Measurements from ENCODE around the gene SLC7A6OS.

Gene SLC7A6OS

GRCh38 chr16:68310774-68311511 lies at the start of gene SLC7A6OS, which contains the start of gene PRMT7:
SLC7A6OS (minus strand) TSS chr16:68310946; CDS start chr16:68310926, 20 bp downstream.
PRMT7 (plus strand) TSS chr16:68311019; CDS start chr16:68315980, 4,961 bp downstream.
- peak; percentile 62 for DNase-seq

GRCh38 chr16:68359398-68360191 lies 48.8 kb upstream of the SLC7A6OS start:
- no peak for DNase-seq

- DNase-seq = no peak
Measured at GRCh38 chr16:68358951-68359350, 48.2 kb upstream of the SLC7A6OS start.

- DNase-seq = no peak
Measured at GRCh38 chr16:68357923-68358322, 47.2 kb upstream of the SLC7A6OS start.

- DNase-seq = no peak
Measured at GRCh38 chr16:68357521-68357922, 46.8 kb upstream of the SLC7A6OS start.

- no peak for DNase-seq
Measured at GRCh38 chr16:68356919-68357286, 46.2 kb upstream of the SLC7A6OS start.

GRCh38 chr16:68356249-68356918 lies 45.6 kb upstream of the SLC7A6OS start:
- DNase-seq = no peak

GRCh38 chr16:68355447-68356248 lies 44.9 kb upstream of the SLC7A6OS start:
- no peak for DNase-seq

GRCh38 chr16:68354816-68355215 lies 44.1 kb upstream of the SLC7A6OS start:
- DNase-seq = no peak

- DNase-seq = no peak
Measured at GRCh38 chr16:68353366-68353765, 42.6 kb upstream of the SLC7A6OS start.

GRCh38 chr16:68351991-68352431 lies 41.3 kb upstream of the SLC7A6OS start:
- DNase-seq = no peak

- DNase-seq = no peak
Measured at GRCh38 chr16:68351463-68351862, 40.7 kb upstream of the SLC7A6OS start.

GRCh38 chr16:68350813-68351350 lies 40.1 kb upstream of the SLC7A6OS start:
- no peak for DNase-seq

- no peak for DNase-seq
Measured at GRCh38 chr16:68349838-68350410, 39.2 kb upstream of the SLC7A6OS start.

- DNase-seq = no peak
Measured at GRCh38 chr16:68348639-68349445, 38.1 kb upstream of the SLC7A6OS start.

- DNase-seq = no peak
Measured at GRCh38 chr16:68347605-68348004, 36.9 kb upstream of the SLC7A6OS start.

GRCh38 chr16:68346892-68347480 lies 36.2 kb upstream of the SLC7A6OS start:
- DNase-seq = no peak

- DNase-seq = no peak
Measured at GRCh38 chr16:68345958-68346635, 35.4 kb upstream of the SLC7A6OS start.

GRCh38 chr16:68345351-68345810 lies 34.6 kb upstream of the SLC7A6OS start:
- DNase-seq = no peak

- no peak for DNase-seq
Measured at GRCh38 chr16:68344252-68344651, 33.5 kb upstream of the SLC7A6OS start.
